Measurements from ENCODE around the gene PPP2R2D. TPM values are rescaled to one million over a fixed set of nuclear protein-coding genes. Genes with fewer than 3 reads are reported as not detected.

PPP2R2D gene
- total RNA-seq, 1 experiment from 2014 or later = 23.5 TPM

GRCh38 chr10:131896403-131896802, 4.4 kb upstream of the PPP2R2D start:
- POLR2A ChIA-PET (ENCODE audit: unreplicated experiment) = no interaction called here
- H3K4me3 ChIP-seq = no peak overlapping the region
- peaks cover 16% of the 10 kb centered on the region; the same call in 1 of the 2 replicates for H3K27me3 ChIP-seq (ENCODE audit: insufficient read depth, low read depth)
- no peak overlapping the region for H3K4me2 ChIP-seq
- H3K4me1 ChIP-seq (replicated peaks; ENCODE audit: insufficient read depth) = no peaks in the 10 kb centered on the region
- BruUV-seq (replicated peaks) = no TSS peak
- H3K36me3 ChIP-seq (ENCODE audit: low read depth) = no peaks in the 10 kb centered on the region
- no peak overlapping the region for H2AFZ ChIP-seq
- H3K9me2 ChIP-seq (ENCODE audit: insufficient read depth) = no peaks in the 10 kb centered on the region
- H3K79me2 ChIP-seq (ENCODE audit: low read depth) = peaks cover under 1% of the 10 kb centered on the region; the same call in 1 of the 2 replicates
- no peak for DNase-seq
- no peaks in the 10 kb centered on the region for H3K9me3 ChIP-seq (ENCODE audit: insufficient read depth, low read depth)
- no peaks in the 10 kb centered on the region for H4K20me1 ChIP-seq (ENCODE audit: insufficient read depth)
- intact Hi-C loops (cut with micrococcal nuclease; ENCODE audit: unreplicated experiment) = no loop called here
- CTCF ChIA-PET = no interaction called here
- H3F3A ChIP-seq (ENCODE audit: insufficient read depth, low read depth) = no peaks in the 10 kb centered on the region
- TF ChIP-seq EZH2 (IDR thresholded peaks at IDR 0.05; ENCODE audit: low read depth) (no peak), CTCF (conservative IDR thresholded peaks at IDR 0.05) (no peak)
- no peak overlapping the region for H3K27ac ChIP-seq

- Histone ChIP-seq H2AFZ (no peak overlapping the region), H4K20me1 (ENCODE audit: insufficient read depth) (peaks cover 3% of the 10 kb centered on the region; the same call in 1 of the 2 replicates), H3K27ac (no peak overlapping the region), H3K9me2 (ENCODE audit: insufficient read depth) (no peaks in the 10 kb centered on the region), H3K4me1 (replicated peaks; ENCODE audit: insufficient read depth) (peaks cover 6% of the 10 kb centered on the region), H3F3A (ENCODE audit: insufficient read depth, low read depth) (no peaks in the 10 kb centered on the region), H3K4me3 (no peak overlapping the region), H3K9me3 (ENCODE audit: insufficient read depth, low read depth) (no peaks in the 10 kb centered on the region), H3K36me3 (ENCODE audit: low read depth) (no peaks in the 10 kb centered on the region), H3K4me2 (no peak overlapping the region), H3K27me3 (ENCODE audit: insufficient read depth, low read depth) (peaks cover 16% of the 10 kb centered on the region; the same call in 1 of the 2 replicates), H3K79me2 (ENCODE audit: low read depth) (peaks cover 10% of the 10 kb centered on the region)
- intact Hi-C loops (cut with micrococcal nuclease; ENCODE audit: unreplicated experiment) = no loop called here
- BruUV-seq (replicated peaks) = no TSS peak
- ChIA-PET CTCF (no interaction called here), POLR2A (ENCODE audit: unreplicated experiment) (no interaction called here)
- no peak for DNase-seq
- no peak for TF ChIP-seq EZH2 (IDR thresholded peaks at IDR 0.05; ENCODE audit: low read depth)
- no peak for TF ChIP-seq CTCF (conservative IDR thresholded peaks at IDR 0.05)
These were observed 3.4 kb upstream of the PPP2R2D start for GRCh38 chr10:131897297-131897899.

- no TSS peak for BruUV-seq (replicated peaks)
- Histone ChIP-seq H3K4me1 (replicated peaks; ENCODE audit: insufficient read depth) (peaks cover 12% of the 10 kb centered on the region), H3K79me2 (ENCODE audit: low read depth) (peaks cover 17% of the 10 kb centered on the region), H3K4me3 (no peak overlapping the region), H2AFZ (no peak overlapping the region), H3K4me2 (no peak overlapping the region), H3F3A (ENCODE audit: insufficient read depth, low read depth) (no peaks in the 10 kb centered on the region), H3K27me3 (ENCODE audit: insufficient read depth, low read depth) (peaks cover 13% of the 10 kb centered on the region; the same call in 1 of the 2 replicates), H4K20me1 (ENCODE audit: insufficient read depth) (peaks cover 9% of the 10 kb centered on the region), H3K9me3 (ENCODE audit: insufficient read depth, low read depth) (no peaks in the 10 kb centered on the region), H3K9me2 (ENCODE audit: insufficient read depth) (no peaks in the 10 kb centered on the region), H3K36me3 (ENCODE audit: low read depth) (no peaks in the 10 kb centered on the region), H3K27ac (no peak overlapping the region)
- TF ChIP-seq CTCF (conservative IDR thresholded peaks at IDR 0.05) (no peak), EZH2 (IDR thresholded peaks at IDR 0.05; ENCODE audit: low read depth) (no peak)
- intact Hi-C loops (cut with micrococcal nuclease; ENCODE audit: unreplicated experiment) = no loop called here
- CTCF ChIA-PET = no interaction called here
- POLR2A ChIA-PET (ENCODE audit: unreplicated experiment) = no interaction called here
- DNase-seq = no peak
These were observed 2.7 kb upstream of the PPP2R2D start for GRCh38 chr10:131898061-131898460.

Measured in PC-9 (cell line).